Nephron progenitor cell (in vitro differentiated cells): Measurements from ENCODE around the gene PGAM5.

Source experiments
- DNase-seq: peaks from one replicate; pipeline ENCODE4 v3.0.0; 2021
- H3K27ac Mint-ChIP-seq: 2 replicates; pipeline ENCODE4 v1.8.0; 2021; ENCODE audit warnings: mild to moderate bottlenecking, moderate library complexity, mixed read lengths
- H3K27me3 Mint-ChIP-seq: 2 replicates; pipeline ENCODE4 v1.8.0; 2021; ENCODE audit warnings: mild to moderate bottlenecking, low read depth, mixed read lengths; ENCODE audit not compliant: poor library complexity
- H3K36me3 Mint-ChIP-seq: 2 replicates; pipeline ENCODE4 v1.8.0; 2021; ENCODE audit warnings: low read depth, mixed read lengths
- H3K4me1 Mint-ChIP-seq: 2 replicates; pipeline ENCODE4 v1.8.0; 2021; ENCODE audit warnings: mixed read lengths
- H3K4me3 Mint-ChIP-seq: 2 replicates; pipeline ENCODE4 v1.8.0; 2021; ENCODE audit warnings: mild to moderate bottlenecking, moderate library complexity, mixed read lengths
- H3K9me3 Mint-ChIP-seq: 2 replicates; pipeline ENCODE4 v1.8.0; 2021; ENCODE audit warnings: mild to moderate bottlenecking, moderate library complexity, mixed read lengths
- CTCF ChIP-seq: fragments of 200-600 bp; sonication (generic); IDR thresholded peaks from 2 replicates; pipeline ENCODE4 v1.5.0; 2021; ENCODE audit warnings: antibody characterized with exemption

The PGAM5 gene

GRCh38 chr12:132708150-132708549 lies 2.5 kb upstream of the PGAM5 start:
- peak overlapping the region; percentile 53 for H3K27ac Mint-ChIP-seq
- peaks cover 31% of the 10 kb centered on the region for H3K36me3 Mint-ChIP-seq
- peaks cover 25% of the 10 kb centered on the region for H3K4me1 Mint-ChIP-seq
- TF ChIP-seq CTCF, result no peak
- no peak for DNase-seq
- peak overlapping the region; percentile 32 for H3K4me3 Mint-ChIP-seq
- H3K27me3 Mint-ChIP-seq, result peaks cover 4% of the 10 kb centered on the region
- H3K9me3 Mint-ChIP-seq, result peaks cover 14% of the 10 kb centered on the region

DNA sequence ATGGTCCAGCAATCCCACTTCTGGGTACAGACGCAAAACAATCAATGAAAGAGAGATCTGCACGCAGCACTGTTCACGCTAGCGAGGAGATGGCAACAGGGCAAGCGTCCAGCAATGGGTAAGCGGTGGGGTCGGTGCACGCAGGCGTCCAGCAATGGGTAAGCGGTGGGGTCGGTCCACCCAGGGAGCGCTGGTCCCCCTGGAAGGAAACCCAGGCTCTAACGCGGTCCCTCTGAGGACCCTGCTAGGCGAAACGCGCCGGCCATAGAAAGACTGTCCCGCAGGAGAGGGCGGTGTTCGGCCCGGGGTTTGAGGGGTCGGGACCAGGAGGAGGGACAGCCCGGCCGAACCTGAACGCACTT lies 618 bp upstream of the PGAM5 start:
- DNase-seq, result peak; percentile 47
- Mint-ChIP-seq H3K4me3 (peak overlapping the region; percentile 92), H3K27ac (peak overlapping the region; percentile 83), H3K36me3 (peaks cover 29% of the 10 kb centered on the region), H3K9me3 (peaks cover 14% of the 10 kb centered on the region), H3K4me1 (peaks cover 16% of the 10 kb centered on the region), H3K27me3 (peaks cover 3% of the 10 kb centered on the region)
- TF ChIP-seq CTCF, result no peak

- Mint-ChIP-seq H3K27ac (no peak overlapping the region), H3K9me3 (peaks cover 14% of the 10 kb centered on the region), H3K4me3 (peak overlapping the region; percentile 80), H3K27me3 (peaks cover 3% of the 10 kb centered on the region), H3K36me3 (peaks cover 25% of the 10 kb centered on the region), H3K4me1 (peaks cover 16% of the 10 kb centered on the region)
- DNase-seq, result peak; percentile 53
- TF ChIP-seq CTCF, result no peak
Measured at GRCh38 chr12:132711080-132711843, 620 bp downstream of the PGAM5 start.

DNA sequence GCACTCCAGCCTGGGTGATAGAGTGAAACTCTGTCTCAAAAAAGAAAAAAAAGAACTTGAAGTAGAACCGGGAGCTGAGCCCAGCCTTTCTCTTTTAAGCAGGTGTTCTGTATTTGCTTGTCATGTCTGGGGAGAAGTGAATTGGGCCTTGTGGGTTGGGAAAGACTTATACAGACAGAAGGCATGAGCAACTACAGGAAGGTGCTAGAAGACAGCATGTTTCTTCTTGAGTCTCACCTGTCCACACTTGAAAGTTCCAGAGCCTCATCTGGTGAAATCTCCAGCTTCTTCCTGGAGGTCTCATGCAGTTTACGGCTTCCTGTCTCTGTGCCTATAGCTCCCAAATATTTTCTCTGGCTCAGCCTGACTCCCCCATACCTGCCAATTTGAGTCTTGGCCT lies 2.5 kb downstream of the PGAM5 start:
- Mint-ChIP-seq H3K27me3 (peaks cover 3% of the 10 kb centered on the region), H3K9me3 (peaks cover 5% of the 10 kb centered on the region), H3K4me1 (peaks cover 10% of the 10 kb centered on the region), H3K36me3 (peaks cover 19% of the 10 kb centered on the region), H3K4me3 (peak overlapping the region; percentile 32), H3K27ac (peak overlapping the region; percentile 39)
- no peak for TF ChIP-seq CTCF
- no peak for DNase-seq

DNA sequence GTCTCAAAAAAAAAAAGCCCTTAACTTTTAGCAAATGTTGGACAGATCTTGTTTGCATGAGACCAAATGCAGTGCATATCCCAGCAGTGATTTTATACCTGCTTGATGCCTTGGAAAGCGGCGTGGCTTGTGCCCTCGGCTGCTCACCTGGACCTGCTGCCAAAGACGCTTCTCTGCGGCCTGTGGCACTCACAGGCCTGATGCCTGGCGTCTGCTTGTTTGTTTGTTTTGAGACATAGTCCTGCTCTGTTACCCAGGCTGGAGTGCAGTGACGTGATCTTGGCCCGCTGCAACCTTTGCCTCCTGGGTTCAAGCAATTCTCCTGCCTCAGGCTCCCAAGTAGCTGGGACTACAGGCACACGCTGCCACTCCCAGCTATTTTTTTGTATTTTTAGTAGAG lies 5.2 kb downstream of the PGAM5 start:
- peaks cover 34% of the 10 kb centered on the region for H3K36me3 Mint-ChIP-seq
- H3K4me1 Mint-ChIP-seq, result peaks cover 5% of the 10 kb centered on the region
- no peak for DNase-seq
- no peak overlapping the region for H3K27ac Mint-ChIP-seq
- TF ChIP-seq CTCF, result no peak
- no peak overlapping the region for H3K4me3 Mint-ChIP-seq
- peaks cover 3% of the 10 kb centered on the region for H3K27me3 Mint-ChIP-seq
- H3K9me3 Mint-ChIP-seq, result no peaks in the 10 kb centered on the region

DNA sequence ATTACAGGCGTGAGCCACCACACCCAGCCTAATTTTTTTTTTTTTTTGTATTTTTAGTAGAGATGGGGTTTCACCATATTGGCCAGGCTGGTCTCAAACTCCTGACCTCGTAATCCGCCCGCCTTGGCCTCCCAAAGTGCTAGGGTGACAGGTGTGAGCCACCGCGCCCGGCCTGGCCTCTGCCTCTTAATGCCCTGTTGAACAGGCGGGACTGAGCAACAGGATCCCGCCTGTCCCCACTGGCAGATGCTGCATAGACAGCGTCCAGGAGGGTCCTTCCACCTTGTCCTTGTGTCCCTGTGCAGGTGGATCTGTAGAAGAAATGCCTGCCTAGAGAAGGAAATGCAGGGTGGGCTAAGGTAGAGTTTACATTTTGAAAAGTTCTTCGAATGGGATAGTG lies 5.7 kb downstream of the PGAM5 start:
- no peak overlapping the region for H3K27ac Mint-ChIP-seq
- H3K4me3 Mint-ChIP-seq, result no peak overlapping the region
- peaks cover under 1% of the 10 kb centered on the region for H3K27me3 Mint-ChIP-seq
- DNase-seq, result no peak
- no peaks in the 10 kb centered on the region for H3K9me3 Mint-ChIP-seq
- H3K4me1 Mint-ChIP-seq, result peaks cover 5% of the 10 kb centered on the region
- no peak for TF ChIP-seq CTCF
- peaks cover 39% of the 10 kb centered on the region for H3K36me3 Mint-ChIP-seq
